A549 (cell line): Measurements from ENCODE around the gene DNMT3B. TPM values are rescaled to one million over a fixed set of nuclear protein-coding genes. Genes with fewer than 3 reads are reported as not detected.

ENCODE experiments used
- ATAC-seq, 2 experiments: fragments of 200-7000 bp in 1 of 2; fragments of >200 bp in 1 of 2; cut with Nextera tagmentation in 1 of 2; cut with Tn5 transposase in 1 of 2; 3 replicates each; pipeline versions ENCODE4 v1.8.0 to v1.9.1; 2018 to 2020; ENCODE audit warnings: mild to moderate bottlenecking in 1 of 2, moderate library complexity in 1 of 2
- CTCF ChIA-PET: fragments of 300-600 bp; sonication (Branson Sonifier 250); formaldehyde crosslinking; extraction: SDS; loops from one replicate; lab custom pipeline; 2021; ENCODE audit warnings: antibody characterized with exemption, inconsistent platforms; lab: Yijun Ruan, JAX
- POLR2A ChIA-PET: fragments of 350-600 bp; formaldehyde crosslinking; extraction: SDS; loops from one replicate; lab custom pipeline; 2021; ENCODE audit warnings: antibody characterized with exemption, inconsistent platforms; lab: Yijun Ruan, JAX
- DNase-seq, 2 experiments: peaks; one replicate each; pipeline versions ENCODE4 v3.0.0 to v3.0.0-alpha.2; 2011 to 2016; ENCODE audit warnings: low read depth in 1 of 2, low spot score in 1 of 2
- FAIRE-seq: peaks from 2 replicates; lab custom pipeline; 2011; peaks lifted over from hg19 to GRCh38; lab: Jason Lieb, UNC
- H3K27ac ChIP-seq, 2 experiments: fragments of >200 bp; sonication (Bioruptor Twin); formaldehyde crosslinking; 3 replicates each; pipeline ENCODE4 v1.5.1; 2016 to 2017
- H3K4me1 ChIP-seq: fragments of >200 bp; sonication (Bioruptor Twin); formaldehyde crosslinking; 3 replicates; pipeline ENCODE4 v1.6.1; 2016
- H3K4me2 ChIP-seq: fragments of >200 bp; sonication (Bioruptor Twin); formaldehyde crosslinking; 3 replicates; pipeline ENCODE4 v1.6.1; 2016
- H3K4me3 ChIP-seq: fragments of >200 bp; sonication (Bioruptor Twin); formaldehyde crosslinking; 3 replicates; pipeline ENCODE4 v1.5.1; 2016
- H3K9me3 ChIP-seq: fragments of >200 bp; sonication (Bioruptor Twin); formaldehyde crosslinking; 3 replicates; pipeline ENCODE4 v1.6.1; 2016
- CBX2 ChIP-seq: fragments of 200-600 bp; sonication (generic); IDR thresholded peaks from 2 replicates; pipeline ENCODE4 v1.6.1; 2016; ENCODE audit warnings: low read depth, mild to moderate bottlenecking, borderline replicate concordance
- CBX8 ChIP-seq: fragments of 200-600 bp; sonication (generic); IDR thresholded peaks from 2 replicates; pipeline ENCODE4 v1.6.1; 2016
- CHD2 ChIP-seq: fragments of 150-350 bp; IDR thresholded peaks from 2 replicates; pipeline ENCODE4 v1.6.1; 2014; ENCODE audit warnings: low read length; ENCODE audit not compliant: partially characterized antibody
- E2F6 ChIP-seq: IDR thresholded peaks from 2 replicates; pipeline ENCODE4 v1.6.1; 2012; ENCODE audit warnings: low read depth, borderline replicate concordance
- EP300 ChIP-seq, 2 experiments: fragments of >200 bp; sonication (Bioruptor Twin); formaldehyde crosslinking; IDR thresholded peaks; 2 replicates in 1 of 2; 3 replicates in 1 of 2; pipeline ENCODE4 v1.6.1; 2016 to 2017
- FOSB ChIP-seq: fragments of 250-450 bp; sonication (Bioruptor Pico); IDR thresholded peaks from 2 replicates; pipeline ENCODE4 v1.5.0; 2020; ENCODE audit warnings: mild to moderate bottlenecking, moderate library complexity
- FOSL2 ChIP-seq, 2 experiments: fragments of 450-650 bp in 1 of 2; fragments of >200 bp in 1 of 2; sonication (Bioruptor Twin) in 1 of 2; formaldehyde crosslinking; IDR thresholded peaks; 2 replicates each; pipeline versions ENCODE4 v1.5.0 to v1.6.1; 2016 to 2020; ENCODE audit warnings: mild to moderate bottlenecking in 1 of 2, moderate library complexity in 1 of 2
- FOXS1 ChIP-seq: fragments of 250-450 bp; sonication (Bioruptor Pico); IDR thresholded peaks from 2 replicates; pipeline ENCODE4 v1.5.0; 2020; ENCODE audit warnings: mild to moderate bottlenecking, moderate library complexity
- GATA3 ChIP-seq: IDR thresholded peaks from 2 replicates; pipeline ENCODE4 v1.6.1; 2012; ENCODE audit warnings: borderline replicate concordance
- HES2 ChIP-seq: fragments of >200 bp; sonication (Bioruptor Twin); formaldehyde crosslinking; IDR thresholded peaks from 2 replicates; pipeline ENCODE4 v1.6.1; 2016
- HEYL ChIP-seq: fragments of 250-450 bp; sonication (Bioruptor Pico); IDR thresholded peaks from 2 replicates; pipeline ENCODE4 v1.8.0; 2021; ENCODE audit warnings: mild to moderate bottlenecking, moderate library complexity
- HMGXB4 ChIP-seq: fragments of 250-450 bp; sonication (Bioruptor Pico); IDR thresholded peaks from 2 replicates; pipeline ENCODE4 v1.5.0; 2021; ENCODE audit warnings: mild to moderate bottlenecking, moderate library complexity, borderline replicate concordance
- JUN ChIP-seq, 2 experiments: fragments of >200 bp; sonication (Bioruptor Twin); formaldehyde crosslinking; IDR thresholded peaks; 2 replicates in 1 of 2; 3 replicates in 1 of 2; pipeline ENCODE4 v1.6.1; 2016 to 2017
- KDM5A ChIP-seq: fragments of 200-600 bp; sonication (generic); IDR thresholded peaks from 2 replicates; pipeline ENCODE4 v1.6.1; 2016; ENCODE audit warnings: antibody characterized with exemption, mild to moderate bottlenecking
- MAFK ChIP-seq: fragments of 450-650 bp; IDR thresholded peaks from 2 replicates; pipeline ENCODE4 v1.6.1; 2014; ENCODE audit not compliant: partially characterized antibody
- MAX ChIP-seq: IDR thresholded peaks from 2 replicates; pipeline ENCODE4 v1.6.1; 2012
- MAZ ChIP-seq: fragments of 150-350 bp; IDR thresholded peaks from 2 replicates; pipeline ENCODE4 v1.6.1; 2014; ENCODE audit warnings: antibody characterized with exemption, low read depth, low read length, borderline replicate concordance
- NFE2L2 ChIP-seq: fragments of 150-350 bp; conservative IDR thresholded peaks from 2 replicates; pipeline ENCODE4 v1.6.1; 2014; ENCODE audit warnings: low read length
- NPAS2 ChIP-seq: fragments of 250-450 bp; sonication (Bioruptor Pico); IDR thresholded peaks from 2 replicates; pipeline ENCODE4 v1.8.0; 2022; ENCODE audit warnings: mild to moderate bottlenecking, moderate library complexity, borderline replicate concordance
- PHF8 ChIP-seq: fragments of 200-600 bp; sonication (generic); IDR thresholded peaks from 2 replicates; pipeline ENCODE4 v1.6.1; 2016; ENCODE audit warnings: low read depth, mild to moderate bottlenecking, antibody characterized with exemption, moderate library complexity, borderline replicate concordance
- POLR2A ChIP-seq: IDR thresholded peaks from 2 replicates; pipeline ENCODE4 v1.6.1; 2012; ENCODE audit warnings: mild to moderate bottlenecking, low read length
- RAD21 ChIP-seq, 2 experiments: fragments of >200 bp in 1 of 2; sonication (Bioruptor Twin) in 1 of 2; formaldehyde crosslinking in 1 of 2; IDR thresholded peaks in 1 of 2; conservative IDR thresholded peaks in 1 of 2; 2 replicates in 1 of 2; 3 replicates in 1 of 2; pipeline ENCODE4 v1.6.1; 2012 to 2018; ENCODE audit warnings: inconsistent platforms in 1 of 2
- RARB ChIP-seq: fragments of 250-450 bp; sonication (Bioruptor Pico); IDR thresholded peaks from 2 replicates; pipeline ENCODE4 v1.8.0; 2021; ENCODE audit warnings: mild to moderate bottlenecking, moderate library complexity
- RCOR1 ChIP-seq: fragments of 150-350 bp; IDR thresholded peaks from 2 replicates; pipeline ENCODE4 v1.6.1; 2014; ENCODE audit warnings: antibody characterized with exemption, low read length, low read depth
- RNF2 ChIP-seq: fragments of 200-600 bp; sonication (generic); IDR thresholded peaks from 2 replicates; pipeline ENCODE4 v1.6.1; 2016; ENCODE audit warnings: low read depth, mild to moderate bottlenecking, antibody characterized with exemption, moderate library complexity, borderline replicate concordance
- ZNF302 ChIP-seq: fragments of 250-450 bp; sonication (Bioruptor Pico); IDR thresholded peaks from 2 replicates; pipeline ENCODE4 v1.9.0; 2021; ENCODE audit warnings: inconsistent platforms, mild to moderate bottlenecking, moderate library complexity
- WGBS: methylation state at CpG from one replicate; pipeline ENCODE4 v1.1.6; 2017; ENCODE audit errors: missing lambda C conversion rate; 5-methylcytosine and 5-hydroxymethylcytosine counted together
- polyA plus RNA-seq, 4 experiments: library from polyadenylated mRNA; depleted of rRNA in 3 of 4; stranded (reverse); fragments of >200 nt; fragmentation: RNase III in 1 of 4; extraction: RNeasy Plus Mini Kit Qiagen cat#74134 plus additional on column Dnase treatment in 1 of 4; gene quantifications; 2 replicates in 3 of 4; 3 replicates in 1 of 4; pipeline ENCODE4 v1.2.3, GENCODE V29; 2011 to 2017

Gene DNMT3B
- polyA plus RNA-seq, 2 of the 4 experiments (the other 2 are of a cell fraction): 5.2 to 11.3 TPM

- no peak for FAIRE-seq
- Histone ChIP-seq H3K27ac (no peak overlapping the region), H3K4me1 (no peaks in the 10 kb centered on the region), H3K9me3 (no peaks in the 10 kb centered on the region), H3K4me3 (no peak overlapping the region), H3K4me2 (no peak overlapping the region)
- no peak for TF ChIP-seq NFE2L2
- no peak for TF ChIP-seq E2F6
- no peak for TF ChIP-seq FOXS1 (CRISPR knock-in tag)
- no peak for TF ChIP-seq NPAS2 (CRISPR knock-in tag)
- TF ChIP-seq MAX: no peak
- no peak for TF ChIP-seq PHF8
- TF ChIP-seq MAFK: no peak
- TF ChIP-seq HEYL (CRISPR knock-in tag): no peak
- no peak for TF ChIP-seq FOSL2 (IDR thresholded peaks at IDR 0.05)
- no peak for TF ChIP-seq FOSL2 (CRISPR knock-in tag; IDR thresholded peaks at IDR 0.05)
- TF ChIP-seq POLR2A: no peak
- TF ChIP-seq RCOR1: no peak
- no peak for TF ChIP-seq CBX8
- no peak for TF ChIP-seq ZNF302 (CRISPR knock-in tag)
- no peak for TF ChIP-seq HMGXB4 (CRISPR knock-in tag)
- TF ChIP-seq CHD2: no peak
- TF ChIP-seq CBX2: no peak
- TF ChIP-seq GATA3: no peak
- TF ChIP-seq EP300 (IDR thresholded peaks at IDR 0.05): no peak
- no peak for TF ChIP-seq KDM5A
- POLR2A ChIA-PET: no interaction called here
- 87% methylated on average over 13 of the region's 13 CpGs for WGBS
- ATAC-seq: no peak
- DNase-seq: no peak
- CTCF ChIA-PET: interaction anchor here (0.7 to 6.5 kb wide), 7 partner anchors 11 to 661 kb away, joined by 3 to 82 read pairs (median 3); partner anchors contain the start of gene C20orf203
These were observed 30.7 kb downstream of the DNMT3B start for GRCh38 chr20:32792731-32793458.

GRCh38 chr20:32796383-32796948 lies 34.3 kb downstream of the DNMT3B start:
- ATAC-seq (no peak), DNase-seq (no peak), FAIRE-seq (no peak)
- ChIA-PET POLR2A (no interaction called here), CTCF (interaction anchor here (0.6 to 11.0 kb wide), 7 partner anchors 7 to 320 kb away, joined by 3 to 61 read pairs (median 3); partner anchors contain the start of gene C20orf203)
- Histone ChIP-seq H3K4me3 (no peak overlapping the region), H3K4me1 (no peaks in the 10 kb centered on the region), H3K9me3 (no peaks in the 10 kb centered on the region), H3K27ac (no peak overlapping the region), H3K4me2 (no peak overlapping the region)
- WGBS: 79% methylated on average over 3 of the region's 3 CpGs
- no peak for TF ChIP-seq MAZ
- no peak for TF ChIP-seq FOXS1 (CRISPR knock-in tag)
- TF ChIP-seq PHF8: no peak
- no peak for TF ChIP-seq JUN (IDR thresholded peaks at IDR 0.05)
- TF ChIP-seq CHD2: no peak
- no peak for TF ChIP-seq HES2
- no peak for TF ChIP-seq FOSB (CRISPR knock-in tag)
- no peak for TF ChIP-seq RNF2
- TF ChIP-seq RARB (CRISPR knock-in tag): no peak
- no peak for TF ChIP-seq NFE2L2
- no peak for TF ChIP-seq RAD21 (conservative IDR thresholded peaks at IDR 0.05 in 1 of 2, IDR thresholded peaks at IDR 0.05 in 1 of 2)
- TF ChIP-seq CBX8: no peak
